ENCODE data around the gene MYL6. TPM values are rescaled to one million over a fixed set of nuclear protein-coding genes. Genes with fewer than 3 reads are reported as not detected.
A peak's percentile ranks its signal among the peaks of the same experiment; 100 is the strongest.

MYL6 gene
- total RNA-seq, 1 experiment from 2014 or later = 1,024 TPM

DNA sequence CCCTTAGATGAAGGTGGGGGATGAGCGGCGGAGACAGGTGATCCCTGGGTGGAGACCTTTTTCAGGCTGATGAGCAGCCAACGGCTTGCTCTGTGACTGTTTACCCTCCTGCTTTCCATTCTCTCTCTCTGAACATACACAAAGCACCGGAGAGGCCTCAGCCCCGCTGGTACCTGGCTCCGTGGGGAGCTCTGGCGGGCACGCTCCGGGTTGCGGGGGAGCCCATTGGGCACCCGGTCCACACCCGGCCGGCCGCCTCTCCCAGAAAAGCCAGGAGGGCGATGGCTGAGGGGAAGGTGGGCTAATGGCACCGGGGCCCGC, 30.6 kb downstream of the MYL6 start:
- H3K36me3 ChIP-seq (ENCODE audit: control insufficient read depth, insufficient read depth, low read length) = peaks cover 21% of the 10 kb centered on the region
- TF ChIP-seq SIN3A (IDR thresholded peaks at IDR 0.05; ENCODE audit: borderline replicate concordance, insufficient read depth, low read depth, low read length) = no peak
- TF ChIP-seq TCF7L2 (IDR thresholded peaks at IDR 0.05; ENCODE audit: low read depth, low read length) = no peak
- TF ChIP-seq, protein P1, sequence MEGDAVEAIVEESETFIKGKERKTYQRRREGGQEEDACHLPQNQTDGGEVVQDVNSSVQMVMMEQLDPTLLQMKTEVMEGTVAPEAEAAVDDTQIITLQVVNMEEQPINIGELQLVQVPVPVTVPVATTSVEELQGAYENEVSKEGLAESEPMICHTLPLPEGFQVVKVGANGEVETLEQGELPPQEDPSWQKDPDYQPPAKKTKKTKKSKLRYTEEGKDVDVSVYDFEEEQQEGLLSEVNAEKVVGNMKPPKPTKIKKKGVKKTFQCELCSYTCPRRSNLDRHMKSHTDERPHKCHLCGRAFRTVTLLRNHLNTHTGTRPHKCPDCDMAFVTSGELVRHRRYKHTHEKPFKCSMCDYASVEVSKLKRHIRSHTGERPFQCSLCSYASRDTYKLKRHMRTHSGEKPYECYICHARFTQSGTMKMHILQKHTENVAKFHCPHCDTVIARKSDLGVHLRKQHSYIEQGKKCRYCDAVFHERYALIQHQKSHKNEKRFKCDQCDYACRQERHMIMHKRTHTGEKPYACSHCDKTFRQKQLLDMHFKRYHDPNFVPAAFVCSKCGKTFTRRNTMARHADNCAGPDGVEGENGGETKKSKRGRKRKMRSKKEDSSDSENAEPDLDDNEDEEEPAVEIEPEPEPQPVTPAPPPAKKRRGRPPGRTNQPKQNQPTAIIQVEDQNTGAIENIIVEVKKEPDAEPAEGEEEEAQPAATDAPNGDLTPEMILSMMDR (IDR thresholded peaks at IDR 0.05) = no peak
- no peak for TF ChIP-seq POLR2AphosphoS5 (IDR thresholded peaks at IDR 0.05; ENCODE audit: low read depth, low read length)
- TF ChIP-seq, protein P2, sequence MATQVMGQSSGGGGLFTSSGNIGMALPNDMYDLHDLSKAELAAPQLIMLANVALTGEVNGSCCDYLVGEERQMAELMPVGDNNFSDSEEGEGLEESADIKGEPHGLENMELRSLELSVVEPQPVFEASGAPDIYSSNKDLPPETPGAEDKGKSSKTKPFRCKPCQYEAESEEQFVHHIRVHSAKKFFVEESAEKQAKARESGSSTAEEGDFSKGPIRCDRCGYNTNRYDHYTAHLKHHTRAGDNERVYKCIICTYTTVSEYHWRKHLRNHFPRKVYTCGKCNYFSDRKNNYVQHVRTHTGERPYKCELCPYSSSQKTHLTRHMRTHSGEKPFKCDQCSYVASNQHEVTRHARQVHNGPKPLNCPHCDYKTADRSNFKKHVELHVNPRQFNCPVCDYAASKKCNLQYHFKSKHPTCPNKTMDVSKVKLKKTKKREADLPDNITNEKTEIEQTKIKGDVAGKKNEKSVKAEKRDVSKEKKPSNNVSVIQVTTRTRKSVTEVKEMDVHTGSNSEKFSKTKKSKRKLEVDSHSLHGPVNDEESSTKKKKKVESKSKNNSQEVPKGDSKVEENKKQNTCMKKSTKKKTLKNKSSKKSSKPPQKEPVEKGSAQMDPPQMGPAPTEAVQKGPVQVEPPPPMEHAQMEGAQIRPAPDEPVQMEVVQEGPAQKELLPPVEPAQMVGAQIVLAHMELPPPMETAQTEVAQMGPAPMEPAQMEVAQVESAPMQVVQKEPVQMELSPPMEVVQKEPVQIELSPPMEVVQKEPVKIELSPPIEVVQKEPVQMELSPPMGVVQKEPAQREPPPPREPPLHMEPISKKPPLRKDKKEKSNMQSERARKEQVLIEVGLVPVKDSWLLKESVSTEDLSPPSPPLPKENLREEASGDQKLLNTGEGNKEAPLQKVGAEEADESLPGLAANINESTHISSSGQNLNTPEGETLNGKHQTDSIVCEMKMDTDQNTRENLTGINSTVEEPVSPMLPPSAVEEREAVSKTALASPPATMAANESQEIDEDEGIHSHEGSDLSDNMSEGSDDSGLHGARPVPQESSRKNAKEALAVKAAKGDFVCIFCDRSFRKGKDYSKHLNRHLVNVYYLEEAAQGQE (IDR thresholded peaks at IDR 0.05; ENCODE audit: insufficient read depth in 1 of 2, low read depth in 2 of 2, low read length in 1 of 2) = no peak
- intact Hi-C loops (cut with micrococcal nuclease; ENCODE audit: unreplicated experiment) (loop anchor here (1.0 kb wide), 1 partner anchor 69 kb away; no protein-coding TSS in a partner anchor), in situ Hi-C loops (cut with HindIII; ENCODE audit: low pct_unique_long_range_greater_than_20kb, low sequenced_read_pairs) (no loop called here)
- peaks cover 12% of the 10 kb centered on the region for H3K4me1 ChIP-seq (ENCODE audit: control insufficient read depth, insufficient read depth, low read length)
- no peak for DNase-seq (ENCODE audit: low read depth, low spot score)
- no TSS peak for BruUV-seq (replicated peaks)
- CTCF ChIA-PET = interaction anchor here (0.5 to 2.0 kb wide), 7 partner anchors 19 to 253 kb away, joined by 4 to 41 read pairs (median 5); partner anchors contain the start of genes RNF41 and ZC3H10
- POLR2A ChIA-PET = interaction anchor here (0.6 to 0.7 kb wide), 2 partner anchors 61 to 85 kb away, joined by 3 to 4 read pairs; partner anchors contain the start of gene ESYT1
- peak overlapping the region; percentile 77 to 94 for H3K4me3 ChIP-seq (ENCODE audit: low read depth in 2 of 2, low read length in 2 of 2)
- H3K9me3 ChIP-seq (ENCODE audit: control insufficient read depth, insufficient read depth, low read depth, low read length) = no peaks in the 10 kb centered on the region
- 0 out of 2 replicates have a peak, but pooled peaks have one; percentile 0 for ATAC-seq
- peak overlapping the region; percentile 88 for H3K27ac ChIP-seq (ENCODE audit: low read length)
- no peaks in the 10 kb centered on the region for H3K27me3 ChIP-seq (ENCODE audit: control insufficient read depth, insufficient read depth, low read length)

DNA sequence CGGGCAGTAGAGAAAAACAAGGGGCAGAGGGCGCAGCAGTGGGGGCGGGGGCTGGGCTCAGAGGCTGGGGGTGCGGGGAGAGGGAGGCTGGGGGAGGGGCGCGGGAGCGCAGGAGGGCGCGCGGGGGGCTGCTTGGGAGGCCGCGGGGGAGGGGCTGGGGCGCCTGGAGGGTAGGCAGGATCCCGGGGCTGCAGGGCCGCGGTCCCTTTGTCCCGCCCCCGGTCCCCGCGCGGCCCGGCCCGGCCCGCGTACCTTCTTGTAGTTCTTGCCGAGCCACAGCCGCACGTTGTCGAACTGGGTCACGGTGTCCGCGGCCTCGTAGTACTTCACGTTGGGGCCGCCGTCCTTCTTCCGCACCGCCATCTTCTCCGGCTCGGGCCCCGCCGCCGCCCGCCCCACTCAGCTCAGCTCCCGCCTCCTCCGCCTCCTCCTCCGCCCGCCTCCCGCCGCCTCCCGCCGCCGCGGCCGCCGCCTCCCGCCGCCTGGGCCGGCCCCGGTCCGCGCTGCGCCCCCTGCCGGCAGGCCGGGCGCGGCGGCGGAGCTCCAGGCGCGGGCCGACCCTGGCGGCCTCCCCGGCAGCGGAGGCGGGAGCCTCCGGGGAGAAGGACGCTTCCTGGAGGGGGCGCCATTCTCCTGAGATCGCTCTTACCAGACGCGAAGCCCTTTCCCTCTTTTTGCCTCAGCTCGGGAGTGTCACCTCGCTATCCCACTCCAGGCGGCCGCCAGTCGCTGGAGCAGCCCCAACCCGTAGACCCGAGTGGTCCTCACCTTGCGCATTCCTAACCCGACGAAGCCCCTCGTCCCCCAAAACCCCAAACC, 31.1 kb downstream of the MYL6 start, which contains the start of gene SMARCC2:
Gene SMARCC2 (minus strand): TSS at position 385 of the 819 bp plus-strand sequence. CDS start 22 bp downstream, at position 363.
- in situ Hi-C loops (cut with HindIII; ENCODE audit: low pct_unique_long_range_greater_than_20kb, low sequenced_read_pairs) (no loop called here), intact Hi-C loops (cut with micrococcal nuclease; ENCODE audit: unreplicated experiment) (loop anchor here (1.0 kb wide), 1 partner anchor 70 kb away; no protein-coding TSS in a partner anchor)
- peaks cover 12% of the 10 kb centered on the region for H3K4me1 ChIP-seq (ENCODE audit: control insufficient read depth, insufficient read depth, low read length)
- H3K9me3 ChIP-seq (ENCODE audit: control insufficient read depth, insufficient read depth, low read depth, low read length) = no peaks in the 10 kb centered on the region
- CTCF ChIA-PET = interaction anchor here (0.5 to 2.0 kb wide), 17 partner anchors 9 to 448 kb away, joined by 3 to 41 read pairs (median 5); partner anchors contain the start of genes RBMS2, RNF41 and ZC3H10
- H3K36me3 ChIP-seq (ENCODE audit: control insufficient read depth, insufficient read depth, low read length) = peaks cover 17% of the 10 kb centered on the region
- H3K4me3 ChIP-seq (ENCODE audit: low read depth in 2 of 2, low read length in 2 of 2) = peak within 1 kb of the TSS; percentile 77 to 98
- TF ChIP-seq TCF7L2 (IDR thresholded peaks at IDR 0.05; ENCODE audit: low read depth, low read length) = no peak
- TF ChIP-seq POLR2AphosphoS5 (IDR thresholded peaks at IDR 0.05; ENCODE audit: low read depth, low read length) = peak; percentile 57
- TF ChIP-seq, protein P1 (IDR thresholded peaks at IDR 0.05) = peak; percentile 99
- TF ChIP-seq, protein P2 (IDR thresholded peaks at IDR 0.05; ENCODE audit: insufficient read depth in 1 of 2, low read depth in 2 of 2, low read length in 1 of 2) = 0 out of 4 replicates have a peak, but pooled peaks of 1 of the 2 experiments have one; percentile 22
- peak; percentile 89; the same call in 1 of the 2 replicates for TF ChIP-seq SIN3A (IDR thresholded peaks at IDR 0.05; ENCODE audit: borderline replicate concordance, insufficient read depth, low read depth, low read length)
- peak; percentile 64 for DNase-seq (ENCODE audit: low read depth, low spot score)
- no TSS peak for BruUV-seq (replicated peaks)
- peak; percentile 91 for ATAC-seq
- H3K27me3 ChIP-seq (ENCODE audit: control insufficient read depth, insufficient read depth, low read length) = no peaks in the 10 kb centered on the region
- peak within 1 kb of the TSS; percentile 95 for H3K27ac ChIP-seq (ENCODE audit: low read length)
- POLR2A ChIA-PET = interaction anchor here (0.5 to 0.7 kb wide), 5 partner anchors 33 to 436 kb away, joined by 3 to 8 read pairs (median 3); partner anchors contain the start of genes ESYT1, RNF41 and ZC3H10

Data from Panc1 (cell line).